Psoas muscle (tissue), 8 donors: ENCODE results near the gene ADGRG1. TPM values are rescaled to one million over a fixed set of nuclear protein-coding genes. Genes with fewer than 3 reads are reported as not detected.
A peak's percentile ranks its signal among the peaks of the same experiment; 100 is the strongest.

Source experiments
- ATAC-seq, 4 donors: fragments of 200-7000 bp; cut with Tn5 transposase; one replicate each; pipeline ENCODE4 v1.9.1; 2020; ENCODE audit warnings: moderate library complexity in 3 of 4, mild to moderate bottlenecking in 2 of 4
- DNase-seq, 2 donors: peaks; one replicate each; pipeline ENCODE4 v3.0.0-alpha.2; 2020
- H3K27ac ChIP-seq: fragments of 200-600 bp; one replicate; pipeline ENCODE4 v1.8.0; 2022
- H3K27me3 ChIP-seq, 3 donors: fragments of 200-600 bp in 1 of 3; one replicate each; pipeline versions ENCODE4 v1.6.1 to v1.8.0; 2013 to 2022; ENCODE audit warnings: low read length in 2 of 3, mild to moderate bottlenecking in 2 of 3, moderate library complexity in 1 of 3; ENCODE audit not compliant: insufficient read depth in 3 of 3
- H3K36me3 ChIP-seq, 2 donors: fragments of 200-600 bp in 1 of 2; one replicate each; pipeline versions ENCODE4 v1.6.1 to v1.8.0; 2013 to 2022; ENCODE audit warnings: low read depth in 1 of 2, mild to moderate bottlenecking in 1 of 2, moderate library complexity in 1 of 2; ENCODE audit not compliant: insufficient read depth in 1 of 2
- H3K4me1 ChIP-seq: fragments of 200-600 bp; one replicate; pipeline ENCODE4 v1.8.0; 2022
- H3K4me3 ChIP-seq: fragments of 200-600 bp; one replicate; pipeline ENCODE4 v1.8.0; 2022; ENCODE audit warnings: mild to moderate bottlenecking
- H3K9me3 ChIP-seq: fragments of 200-600 bp; one replicate; pipeline ENCODE4 v1.8.0; 2022
- WGBS, 3 donors: extraction: QIAGEN DNeasy Blood & Tissue Kit; methylation state at CpG; one replicate each; pipeline versions ENCODE4 v1.1.6 to v1.1.7; 2013; 5-methylcytosine and 5-hydroxymethylcytosine counted together
- intact Hi-C, 2 donors: fragments of 100-400 bp; cut with DNase I; formaldehyde crosslinking; loops; one replicate each; pipeline versions ENCODE4 v1.11.0 to v1.14.2; 2022
- polyA plus RNA-seq, 3 donors: library from polyadenylated mRNA; stranded (reverse); fragments of 200-250 nt; gene quantifications; one replicate each; pipeline ENCODE4 v1.2.3, GENCODE V29; 2013
- total RNA-seq, 4 donors: library from RNA; stranded (reverse); fragmentation: NEBNext Ultra II Directional in 2 of 4; extraction: Animal tissue kit (Norgen Biotek cat#: 25700) in 2 of 4; gene quantifications; one replicate each; pipeline versions ENCODE4 v1.2.1 to v1.2.4, GENCODE V29; 2021 to 2023
- TF ChIP-seq, protein P1 (sequence below): fragments of 200-600 bp; IDR thresholded peaks from one replicate; pipeline ENCODE4 v1.8.0; 2022; ENCODE audit warnings: antibody characterized with exemption
- donor health status: healthy with polysubstance abuse.
- donor health status: DM: no; HTN: no; CAD: no; lungs with moderate emphysema.
- donor health status: Bipolar disorder and iron deficiency.
- donor health status: healthy.
- donor health status: DM: yes; HTN: yes; CAD: no.
- donor health status: DM: no; HTN: no; CAD: no.
- donor health status: DM: no; HTN: no; CAD: no.
- donor health status: DM: yes; HTN: yes; CAD: no.

ADGRG1 gene
- total and polyA plus RNA-seq, 7 donors, result 5.3 to 19.4 (median 14.2) TPM

DNA sequence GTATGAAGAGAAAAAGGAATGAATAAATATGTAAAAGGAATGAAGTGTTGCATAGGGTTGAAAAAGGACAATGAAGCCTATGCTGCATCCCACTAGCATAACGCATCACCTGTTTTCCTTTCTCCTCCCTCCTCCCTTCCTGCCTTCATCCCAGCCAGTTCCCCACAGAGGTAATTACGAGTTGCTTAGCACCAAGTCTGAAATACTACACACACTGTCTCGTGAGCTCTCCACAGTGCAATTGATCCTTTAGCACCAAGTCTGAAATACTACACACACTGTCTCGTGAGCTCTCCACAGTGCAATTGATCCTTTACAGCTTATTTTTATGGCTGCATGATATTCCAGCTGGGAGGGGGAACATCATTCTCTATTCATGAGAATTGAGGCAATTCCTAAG, 65.1 kb downstream of the ADGRG1 start:
- H3K4me3 ChIP-seq, result no peak overlapping the region
- WGBS, 3 donors, result 48 to 54% (median 52%) methylated on average over 4 of the region's 4 CpGs
- ATAC-seq (no peak), DNase-seq (no peak)
- intact Hi-C loops, result no loop called here
- peaks cover 0 to 5% (median 4%) of the 10 kb centered on the region in 3 donors for H3K27me3 ChIP-seq
- H3K9me3 ChIP-seq, result no peaks in the 10 kb centered on the region
- H3K27ac ChIP-seq, result no peak overlapping the region
- H3K4me1 ChIP-seq, result no peaks in the 10 kb centered on the region
- TF ChIP-seq, protein P1, sequence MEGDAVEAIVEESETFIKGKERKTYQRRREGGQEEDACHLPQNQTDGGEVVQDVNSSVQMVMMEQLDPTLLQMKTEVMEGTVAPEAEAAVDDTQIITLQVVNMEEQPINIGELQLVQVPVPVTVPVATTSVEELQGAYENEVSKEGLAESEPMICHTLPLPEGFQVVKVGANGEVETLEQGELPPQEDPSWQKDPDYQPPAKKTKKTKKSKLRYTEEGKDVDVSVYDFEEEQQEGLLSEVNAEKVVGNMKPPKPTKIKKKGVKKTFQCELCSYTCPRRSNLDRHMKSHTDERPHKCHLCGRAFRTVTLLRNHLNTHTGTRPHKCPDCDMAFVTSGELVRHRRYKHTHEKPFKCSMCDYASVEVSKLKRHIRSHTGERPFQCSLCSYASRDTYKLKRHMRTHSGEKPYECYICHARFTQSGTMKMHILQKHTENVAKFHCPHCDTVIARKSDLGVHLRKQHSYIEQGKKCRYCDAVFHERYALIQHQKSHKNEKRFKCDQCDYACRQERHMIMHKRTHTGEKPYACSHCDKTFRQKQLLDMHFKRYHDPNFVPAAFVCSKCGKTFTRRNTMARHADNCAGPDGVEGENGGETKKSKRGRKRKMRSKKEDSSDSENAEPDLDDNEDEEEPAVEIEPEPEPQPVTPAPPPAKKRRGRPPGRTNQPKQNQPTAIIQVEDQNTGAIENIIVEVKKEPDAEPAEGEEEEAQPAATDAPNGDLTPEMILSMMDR, result no peak
- no peaks in the 10 kb centered on the region for H3K36me3 ChIP-seq

DNA sequence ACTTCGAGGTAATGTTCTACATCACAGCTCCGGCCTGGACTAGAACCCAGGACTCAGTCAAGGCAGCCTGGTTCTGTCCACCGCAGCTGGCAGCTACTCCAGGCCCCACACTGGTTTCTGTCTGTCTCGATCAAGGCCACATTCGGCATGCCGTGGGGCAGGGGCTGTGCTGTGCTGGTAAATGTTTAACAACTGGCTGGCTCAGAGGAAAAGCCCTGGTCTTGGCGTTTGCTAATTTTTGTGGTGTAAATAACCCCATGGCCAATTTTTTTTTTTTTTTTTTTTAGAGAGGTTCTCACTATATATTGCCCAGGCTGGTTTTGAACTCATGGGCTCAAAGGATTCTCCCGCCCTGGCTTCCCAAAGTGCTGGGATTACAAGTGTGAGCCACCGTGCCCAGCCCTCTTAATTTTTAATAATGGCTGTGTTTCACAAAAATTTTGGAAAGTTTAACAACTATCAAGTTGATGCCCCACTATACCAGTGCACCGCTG, 65.8 kb downstream of the ADGRG1 start:
- no peak for DNase-seq
- no peak for ATAC-seq
- no peaks in the 10 kb centered on the region for H3K9me3 ChIP-seq
- H3K27me3 ChIP-seq, result peaks cover 0 to 5% (median 0%) of the 10 kb centered on the region in 3 donors
- 60 to 66% (median 62%) methylated on average over 10 of the region's 10 CpGs for WGBS, 3 donors
- H3K4me3 ChIP-seq, result no peak overlapping the region
- no peaks in the 10 kb centered on the region for H3K36me3 ChIP-seq
- H3K4me1 ChIP-seq, result no peaks in the 10 kb centered on the region
- intact Hi-C loops, result no loop called here
- TF ChIP-seq, protein P1, result no peak
- no peak overlapping the region for H3K27ac ChIP-seq

DNA sequence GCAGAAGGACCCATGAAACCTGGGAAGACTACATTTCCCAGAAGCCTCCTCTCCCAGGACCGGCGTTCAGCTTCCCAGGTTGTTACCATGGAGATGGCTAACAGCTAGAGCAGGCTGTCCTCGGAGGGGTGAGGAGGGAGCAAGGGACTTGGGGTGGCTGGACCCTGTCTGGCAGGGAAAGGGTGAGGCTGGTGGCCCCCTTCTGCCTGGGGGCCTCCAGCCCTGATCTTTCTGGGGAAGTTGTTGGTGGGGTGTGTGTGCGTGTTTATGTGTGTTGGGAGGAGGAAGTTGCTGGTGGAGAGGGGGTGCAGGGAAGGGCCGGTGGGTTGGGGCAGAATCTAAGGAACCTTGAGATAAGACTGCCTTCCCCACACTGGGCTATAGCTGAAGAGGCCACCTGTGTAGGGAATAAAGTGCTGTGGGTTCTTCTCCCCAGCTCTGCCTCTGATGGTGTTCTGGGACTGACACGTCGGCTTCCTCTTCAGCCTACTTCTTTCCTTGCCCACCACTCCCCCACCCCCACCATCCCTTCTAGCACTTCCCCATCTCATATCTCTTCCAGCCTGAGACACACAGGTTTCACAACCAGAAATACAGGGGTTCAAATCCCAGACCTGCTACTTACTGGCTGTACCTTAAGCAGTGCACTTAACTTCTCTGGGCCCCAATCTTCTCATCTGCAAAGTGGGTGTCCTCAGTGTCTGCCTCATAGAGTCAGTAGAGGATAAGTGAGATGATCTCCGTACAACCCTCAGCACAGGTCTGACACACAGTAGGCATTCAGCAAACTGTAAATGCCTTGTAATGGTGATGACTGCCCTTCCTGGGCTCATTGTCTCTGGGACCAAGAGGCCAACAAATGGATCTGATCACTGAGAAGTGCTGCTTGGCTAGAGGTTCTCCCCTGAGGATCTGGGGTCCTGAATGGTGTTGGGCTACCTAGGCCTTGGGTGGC, 66.6 kb downstream of the ADGRG1 start, which contains the start of gene DRC7:
Gene DRC7, plus strand, starts transcription at position 82 of the 955 bp plus-strand sequence. CDS start 3,144 bp downstream, outside the sequence.
- Histone ChIP-seq H3K27ac (no peak within 1 kb of the TSS), H3K9me3 (no peaks in the 10 kb centered on the region), H3K27me3 (peaks cover 0 to 3% (median 0%) of the 10 kb centered on the region in 3 donors), H3K36me3 (no peaks in the 10 kb centered on the region), H3K4me1 (no peaks in the 10 kb centered on the region), H3K4me3 (no peak within 1 kb of the TSS)
- intact Hi-C loops, result no loop called here
- ATAC-seq (peak in 2 of 4 donors; percentile 45 to 64), DNase-seq (no peak)
- TF ChIP-seq, protein P1, result no peak
- WGBS, 3 donors, result 39 to 52% (median 41%) methylated on average over 8 of the region's 8 CpGs

DNA sequence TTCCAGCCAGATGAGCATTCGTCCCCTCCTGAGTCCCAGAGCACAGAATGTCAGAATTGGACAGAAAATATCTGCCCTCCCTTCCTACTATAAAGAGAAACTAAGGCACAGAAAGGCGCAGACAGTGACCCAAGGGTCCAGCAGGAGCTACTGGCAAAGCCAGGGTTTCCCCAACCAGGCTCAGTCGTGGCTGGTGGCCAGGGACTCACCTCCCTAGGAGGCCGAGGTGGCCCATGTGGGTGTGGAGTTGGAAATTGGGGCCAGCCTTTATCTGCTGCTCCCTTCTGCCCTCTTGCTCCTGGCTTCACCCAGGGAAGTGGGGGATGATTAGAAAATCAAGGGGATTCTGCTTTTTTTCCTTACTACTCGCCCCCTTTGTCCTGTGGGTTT, 67.2 kb downstream of the ADGRG1 start:
- no peaks in the 10 kb centered on the region for H3K36me3 ChIP-seq
- no peak for ATAC-seq
- TF ChIP-seq, protein P1, result no peak
- 72 to 77% (median 74%) methylated on average over 4 to 5 of the region's 5 CpGs for WGBS, 3 donors
- intact Hi-C loops, result no loop called here
- H3K27me3 ChIP-seq, result peaks cover 0 to 3% (median 0%) of the 10 kb centered on the region in 3 donors
- H3K27ac ChIP-seq, result no peak overlapping the region
- H3K4me3 ChIP-seq, result no peak overlapping the region
- no peaks in the 10 kb centered on the region for H3K9me3 ChIP-seq
- H3K4me1 ChIP-seq, result no peaks in the 10 kb centered on the region
- no peak for DNase-seq
